Keratinocyte (primary cell): ENCODE results near the gene RHOBTB3. TPM values are rescaled to one million over a fixed set of nuclear protein-coding genes. Genes with fewer than 3 reads are reported as not detected.

Source experiments
- DNase-seq: peaks from one replicate; pipeline ENCODE4 v3.0.0-alpha.2; 2011; ENCODE audit warnings: low read depth, missing footprints, low spot score
- FAIRE-seq: peaks from 2 replicates; lab custom pipeline; 2011; peaks lifted over from hg19 to GRCh38; lab: Jason Lieb, UNC
- H2AFZ ChIP-seq: 2 replicates; pipeline ENCODE4 v1.6.0; 2012; ENCODE audit warnings: low read length, control low read depth, inconsistent platforms; ENCODE audit not compliant: control insufficient read depth
- H3K27ac ChIP-seq: 2 replicates; pipeline ENCODE4 v1.5.1; 2011; ENCODE audit warnings: low read length; ENCODE audit not compliant: control insufficient read depth, insufficient read depth
- H3K27me3 ChIP-seq: 3 replicates; pipeline ENCODE4 v1.6.0; 2011; ENCODE audit warnings: low read length; ENCODE audit not compliant: control insufficient read depth, insufficient read depth; ENCODE audit errors: extremely low read depth
- H3K36me3 ChIP-seq, 2 experiments: 2 replicates in 1 of 2; 3 replicates in 1 of 2; pipeline ENCODE4 v1.5.1; 2011; ENCODE audit warnings: low read length in 2 of 2, mild to moderate bottlenecking in 1 of 2; ENCODE audit not compliant: control insufficient read depth in 2 of 2, insufficient read depth in 2 of 2; ENCODE audit errors: extremely low read depth in 1 of 2
- H3K4me1 ChIP-seq: 3 replicates; pipeline ENCODE4 v1.5.1; 2011; ENCODE audit warnings: low read length; ENCODE audit not compliant: control insufficient read depth, insufficient read depth; ENCODE audit errors: extremely low read depth
- H3K4me2 ChIP-seq: 3 replicates; pipeline ENCODE4 v1.6.0; 2011; ENCODE audit warnings: low read depth, low read length; ENCODE audit not compliant: control insufficient read depth, insufficient read depth; ENCODE audit errors: extremely low read depth
- H3K4me3 ChIP-seq, 3 experiments: fragments of 200-600 bp in 1 of 3; sonication (generic) in 1 of 3; 2 replicates in 2 of 3; 3 replicates in 1 of 3; pipeline ENCODE4 v1.5.1; 2011 to 2016; ENCODE audit warnings: low read length in 3 of 3, mild to moderate bottlenecking in 3 of 3, control low read depth in 2 of 3, inconsistent platforms in 1 of 3, low read depth in 1 of 3, mixed read lengths in 1 of 3, mixed run types in 1 of 3, moderate library complexity in 1 of 3; ENCODE audit not compliant: control insufficient read depth in 2 of 3, insufficient read depth in 2 of 3; ENCODE audit errors: extremely low read depth in 1 of 3
- H3K79me2 ChIP-seq: 2 replicates; pipeline ENCODE4 v1.6.0; 2012; ENCODE audit warnings: low read length; ENCODE audit not compliant: control insufficient read depth, insufficient read depth
- H3K9ac ChIP-seq: 3 replicates; pipeline ENCODE4 v1.6.0; 2011; ENCODE audit warnings: low read length; ENCODE audit not compliant: control insufficient read depth, insufficient read depth; ENCODE audit errors: extremely low read depth
- H3K9me1 ChIP-seq: 3 replicates; pipeline ENCODE4 v1.6.0; 2011; ENCODE audit warnings: low read length; ENCODE audit not compliant: control insufficient read depth, insufficient read depth; ENCODE audit errors: extremely low read depth
- H3K9me3 ChIP-seq: 2 replicates; pipeline ENCODE4 v1.5.1; 2012; ENCODE audit warnings: low read depth, low read length; ENCODE audit not compliant: control insufficient read depth
- H4K20me1 ChIP-seq: 3 replicates; pipeline ENCODE4 v1.6.0; 2011; ENCODE audit warnings: low read length; ENCODE audit not compliant: control insufficient read depth, insufficient read depth; ENCODE audit errors: extremely low read depth
- CTCF ChIP-seq, 3 experiments: IDR thresholded peaks in 1 of 3; conservative IDR thresholded peaks in 1 of 3; optimal IDR thresholded peaks in 1 of 3; 2 replicates in 2 of 3; 3 replicates in 1 of 3; pipeline versions ENCODE3 to v1.5.1; 2011; ENCODE audit warnings: low read length in 3 of 3, mild to moderate bottlenecking in 3 of 3, moderate library complexity in 2 of 3, control low read depth in 1 of 3, inconsistent platforms in 1 of 3; ENCODE audit not compliant: insufficient read depth in 2 of 3; ENCODE audit errors: extremely low read depth in 1 of 3
- EZH2 ChIP-seq: IDR thresholded peaks from one replicate; pipeline ENCODE4 v1.6.1; 2012; ENCODE audit warnings: inconsistent platforms, mild to moderate bottlenecking, low read length, moderate library complexity
- dilution Hi-C: fragments of 300-500 bp; cut with MboI; formaldehyde crosslinking; loops from one replicate; pipeline ENCODE4 v1.7.0; 2020; ENCODE audit warnings: low sequenced_read_pairs; ENCODE audit not compliant: extremely low pct_ligation_motif_present
- polyA plus RNA-seq, 5 experiments: library from polyadenylated mRNA; depleted of rRNA in 3 of 5; stranded (reverse) in 3 of 5; stranded (forward) in 1 of 5; unstranded in 1 of 5; fragments of >200 nt; gene quantifications; 1 replicate in 1 of 5; 2 replicates in 3 of 5; 3 replicates in 1 of 5; pipeline versions ENCODE4 v1.2.1 to v1.2.3, GENCODE V29; 2011 to 2012; ENCODE audit warnings: missing spikeins in 2 of 5, low read depth in 1 of 5, low replicate concordance in 1 of 5

RHOBTB3 gene
- polyA plus RNA-seq, 1 donor (not counting 4 experiments of a cell fraction or from before 2014, with no cell fraction given): 4.7 TPM

- Histone ChIP-seq H3K4me1 (peaks cover 11% of the 10 kb centered on the region), H2AFZ (no peak overlapping the region), H3K9me3 (no peaks in the 10 kb centered on the region), H3K36me3 (no peaks in the 10 kb centered on the region), H4K20me1 (no peaks in the 10 kb centered on the region), H3K79me2 (no peaks in the 10 kb centered on the region), H3K4me2 (no peak overlapping the region), H3K9me1 (no peaks in the 10 kb centered on the region), H3K27me3 (no peaks in the 10 kb centered on the region), H3K27ac (no peak overlapping the region), H3K9ac (no peak overlapping the region), H3K4me3 (no peak overlapping the region)
- FAIRE-seq: no peak
- TF ChIP-seq EZH2: no peak
- TF ChIP-seq CTCF (optimal IDR thresholded peaks at IDR 0.05 in 1 of 3, IDR thresholded peaks at IDR 0.05 in 1 of 3, conservative IDR thresholded peaks at IDR 0.05 in 1 of 3; ENCODE audit: extremely low read depth in 1 of 3, insufficient read depth in 2 of 3, low read length in 3 of 3): no peak
- no peak for DNase-seq
- dilution Hi-C loops: no loop called here
Measured at GRCh38 chr5:95815155-95815729, 84.1 kb downstream of the RHOBTB3 start.

GRCh38 chr5:95816341-95816740 lies 85.2 kb downstream of the RHOBTB3 start:
- no peak overlapping the region for H3K9ac ChIP-seq
- no peak overlapping the region for H3K4me3 ChIP-seq
- H3K27me3 ChIP-seq: no peaks in the 10 kb centered on the region
- H3K9me3 ChIP-seq: no peaks in the 10 kb centered on the region
- H3K4me2 ChIP-seq: no peak overlapping the region
- DNase-seq (no peak), FAIRE-seq (no peak)
- peaks cover 6% of the 10 kb centered on the region for H3K4me1 ChIP-seq
- H2AFZ ChIP-seq: no peak overlapping the region
- no peaks in the 10 kb centered on the region for H4K20me1 ChIP-seq
- H3K79me2 ChIP-seq: no peaks in the 10 kb centered on the region
- H3K36me3 ChIP-seq: no peaks in the 10 kb centered on the region
- dilution Hi-C loops: no loop called here
- no peak overlapping the region for H3K27ac ChIP-seq
- TF ChIP-seq EZH2: no peak
- TF ChIP-seq CTCF (optimal IDR thresholded peaks at IDR 0.05 in 1 of 3, IDR thresholded peaks at IDR 0.05 in 1 of 3, conservative IDR thresholded peaks at IDR 0.05 in 1 of 3; ENCODE audit: extremely low read depth in 1 of 3, insufficient read depth in 2 of 3, low read length in 3 of 3): no peak
- H3K9me1 ChIP-seq: no peaks in the 10 kb centered on the region
